HCT116 (cell line): ENCODE data around the gene FAM53A. TPM values are rescaled to one million over a fixed set of nuclear protein-coding genes. Genes with fewer than 3 reads are reported as not detected.

Experiments used
- ATAC-seq: fragments of 200-7000 bp; cut with Tn5 transposase; 2 replicates; pipeline ENCODE4 v1.9.1; 2020; ENCODE audit warnings: mild to moderate bottlenecking, moderate library complexity
- BruUV-seq: library from RNA; stranded (reverse); fragments of 400-500 nt; replicated peaks from 2 replicates; lab custom pipeline; 2021; lab: Mats Ljungman, UMichigan
- CTCF ChIA-PET: fragments of 300-600 bp; sonication (Branson Sonifier 250); formaldehyde crosslinking; loops from one replicate; lab custom pipeline; 2021; ENCODE audit warnings: antibody characterized with exemption; lab: Charles Lee
- POLR2A ChIA-PET: fragments of 300-600, 350-600 bp; sonication (Branson Sonifier 250); formaldehyde crosslinking; loops from one replicate; lab custom pipeline; 2021; ENCODE audit warnings: antibody characterized with exemption; lab: Charles Lee
- RAD21 ChIA-PET, 2 experiments: fragments of 300-600 bp; sonication (Branson Sonifier 250); formaldehyde crosslinking; loops; one replicate each; lab custom pipeline; 2023; ENCODE audit warnings: low total read pairs in 2 of 2; ENCODE audit not compliant: uncharacterized antibody in 2 of 2, unreplicated experiment in 2 of 2, low non-redundant PET in 1 of 2; lab: Charles Lee
- DNase-seq: peaks from one replicate; pipeline ENCODE4 v3.0.0-alpha.2; 2010; ENCODE audit warnings: low read depth, low spot score
- H2AFZ ChIP-seq: fragments of 200-600 bp; shearing (Covaris generic), sonication (generic); 2 replicates; pipeline ENCODE4 v1.6.1; 2017; ENCODE audit warnings: low read depth, mixed run types, mixed read lengths, antibody characterized with exemption, low read length; ENCODE audit not compliant: poor library complexity, severe bottlenecking
- H3K27ac ChIP-seq: 2 replicates; pipeline ENCODE4 v1.5.1; 2012; ENCODE audit warnings: low read depth, low read length
- H3K27me3 ChIP-seq: fragments of 200-600 bp; sonication (generic); 2 replicates; pipeline ENCODE4 v1.6.1; 2016; ENCODE audit warnings: mixed run types, low read length, mixed read lengths; ENCODE audit not compliant: insufficient read depth
- H3K36me3 ChIP-seq, 2 experiments: fragments of 200-500 bp in 1 of 2; fragments of 200-600 bp in 1 of 2; sonication (Bioruptor generic) in 1 of 2; sonication (generic) in 1 of 2; 2 replicates each; pipeline versions ENCODE4 v1.5.1 to v1.6.1; 2014 to 2016; ENCODE audit warnings: low read length in 2 of 2, inconsistent platforms in 1 of 2, mixed read lengths in 1 of 2, mixed run types in 1 of 2; ENCODE audit not compliant: insufficient read depth in 2 of 2, control insufficient read depth in 1 of 2
- H3K4me1 ChIP-seq, 2 experiments: fragments of 200-600 bp in 1 of 2; sonication (generic) in 1 of 2; 2 replicates each; pipeline versions ENCODE4 v1.5.1 to v1.6.1; 2012 to 2017; ENCODE audit warnings: low read length in 2 of 2, inconsistent platforms in 1 of 2, mild to moderate bottlenecking in 1 of 2, mixed read lengths in 1 of 2, mixed run types in 1 of 2, moderate library complexity in 1 of 2; ENCODE audit not compliant: insufficient read depth in 2 of 2, control insufficient read depth in 1 of 2
- H3K4me2 ChIP-seq: fragments of 200-600 bp; sonication (generic); 2 replicates; pipeline ENCODE4 v1.6.1; 2017; ENCODE audit warnings: mixed run types, low read length, mixed read lengths
- H3K4me3 ChIP-seq, 2 experiments: fragments of 200-600 bp in 1 of 2; sonication (generic) in 1 of 2; replicated peaks in 1 of 2; 2 replicates each; pipeline ENCODE4 v1.5.1; 2011 to 2016; ENCODE audit warnings: low read length in 2 of 2, control low read depth in 1 of 2, low read depth in 1 of 2, mild to moderate bottlenecking in 1 of 2, mixed read lengths in 1 of 2, mixed run types in 1 of 2
- H3K79me2 ChIP-seq: fragments of 200-600 bp; sonication (generic); 2 replicates; pipeline ENCODE4 v1.6.1; 2017; ENCODE audit warnings: mild to moderate bottlenecking, mixed run types, low read length, moderate library complexity, mixed read lengths; ENCODE audit not compliant: insufficient read depth
- H3K9ac ChIP-seq: fragments of 200-600 bp; sonication (generic); 2 replicates; pipeline ENCODE4 v1.6.1; 2016; ENCODE audit warnings: low read length, mixed read lengths
- H3K9me2 ChIP-seq: fragments of 200-600 bp; sonication (generic), shearing (Covaris generic); 2 replicates; pipeline ENCODE4 v1.6.1; 2017; ENCODE audit warnings: mixed run types, mild to moderate bottlenecking, moderate library complexity; ENCODE audit not compliant: insufficient read depth
- H3K9me3 ChIP-seq, 2 experiments: fragments of 200-500 bp in 1 of 2; fragments of 200-600 bp in 1 of 2; sonication (Bioruptor generic) in 1 of 2; sonication (generic) in 1 of 2; 2 replicates each; pipeline ENCODE4 v1.6.1; 2014 to 2017; ENCODE audit warnings: low read length in 2 of 2, mixed read lengths in 2 of 2, inconsistent platforms in 1 of 2, low read depth in 1 of 2, mild to moderate bottlenecking in 1 of 2, mixed run types in 1 of 2, moderate library complexity in 1 of 2; ENCODE audit not compliant: control insufficient read depth in 1 of 2, insufficient read depth in 1 of 2
- H4K20me1 ChIP-seq: fragments of 200-600 bp; sonication (generic), shearing (Covaris generic); 2 replicates; pipeline ENCODE4 v1.6.1; 2017; ENCODE audit warnings: mixed run types, mild to moderate bottlenecking, moderate library complexity; ENCODE audit not compliant: insufficient read depth
- ATF3 ChIP-seq: IDR thresholded peaks from 2 replicates; pipeline ENCODE4 v1.6.1; 2012
- CEBPB ChIP-seq: IDR thresholded peaks from 2 replicates; pipeline ENCODE4 v1.6.1; 2012; ENCODE audit warnings: low read depth
- CTCF ChIP-seq, 3 experiments: fragments of 200-600 bp in 1 of 3; sonication (generic) in 1 of 3; IDR thresholded peaks in 2 of 3; conservative IDR thresholded peaks in 1 of 3; 2 replicates each; pipeline ENCODE4 v1.5.1; 2012 to 2017; ENCODE audit warnings: low read depth in 2 of 3, low read length in 2 of 3, antibody characterized with exemption in 1 of 3, borderline replicate concordance in 1 of 3, control low read depth in 1 of 3, mild to moderate bottlenecking in 1 of 3, mixed read lengths in 1 of 3, mixed run types in 1 of 3, moderate library complexity in 1 of 3; ENCODE audit not compliant: insufficient read depth in 1 of 3
- EGR1 ChIP-seq: IDR thresholded peaks from 2 replicates; pipeline ENCODE4 v1.6.1; 2012; ENCODE audit warnings: low read depth
- ELF1 ChIP-seq: IDR thresholded peaks from 2 replicates; pipeline ENCODE4 v1.6.1; 2012; ENCODE audit warnings: low read depth, borderline replicate concordance
- EZH2phosphoT487 ChIP-seq: fragments of 200-600 bp; IDR thresholded peaks from 2 replicates; pipeline ENCODE4 v1.6.1; 2018; ENCODE audit warnings: antibody characterized with exemption, borderline replicate concordance
- FOSL1 ChIP-seq: IDR thresholded peaks from 2 replicates; pipeline ENCODE4 v1.6.1; 2012; ENCODE audit warnings: low read depth
- JUND ChIP-seq: IDR thresholded peaks from 2 replicates; pipeline ENCODE4 v1.6.1; 2012
- POLR2A ChIP-seq: IDR thresholded peaks from 2 replicates; pipeline ENCODE4 v1.7.0; 2011; ENCODE audit warnings: borderline replicate concordance; ENCODE audit not compliant: insufficient read depth, insufficient read length; ENCODE audit errors: extremely low read depth
- SIN3A ChIP-seq: IDR thresholded peaks from 2 replicates; pipeline ENCODE4 v1.6.1; 2012; ENCODE audit warnings: low read depth
- SP1 ChIP-seq: IDR thresholded peaks from 2 replicates; pipeline ENCODE4 v1.6.1; 2012; ENCODE audit warnings: low read depth
- ZNF274 ChIP-seq: fragments of 200-500 bp; sonication (Bioruptor generic); IDR thresholded peaks from 2 replicates; pipeline ENCODE4 v1.6.1; 2014; ENCODE audit warnings: mild to moderate bottlenecking, low read depth, low read length, inconsistent platforms
- intact Hi-C: fragments of 100-400 bp; cut with micrococcal nuclease; formaldehyde crosslinking; loops from 2 replicates; pipeline ENCODE4 v1.10.0; 2022
- total RNA-seq: library from RNA; stranded (reverse); gene quantifications from one replicate; pipeline ENCODE4 v1.2.1, GENCODE V29; 2021; ENCODE audit not compliant: unreplicated experiment
- TF ChIP-seq, protein P1 (sequence below): IDR thresholded peaks from 2 replicates; pipeline ENCODE4 v1.6.1; 2012; ENCODE audit warnings: low read depth

FAM53A gene
- total RNA-seq, 1 experiment from 2014 or later = 1.1 TPM

GRCh38 chr4:1660948-1661677 lies 23.0 kb downstream of the FAM53A start (continued):
- TF ChIP-seq, protein P1, sequence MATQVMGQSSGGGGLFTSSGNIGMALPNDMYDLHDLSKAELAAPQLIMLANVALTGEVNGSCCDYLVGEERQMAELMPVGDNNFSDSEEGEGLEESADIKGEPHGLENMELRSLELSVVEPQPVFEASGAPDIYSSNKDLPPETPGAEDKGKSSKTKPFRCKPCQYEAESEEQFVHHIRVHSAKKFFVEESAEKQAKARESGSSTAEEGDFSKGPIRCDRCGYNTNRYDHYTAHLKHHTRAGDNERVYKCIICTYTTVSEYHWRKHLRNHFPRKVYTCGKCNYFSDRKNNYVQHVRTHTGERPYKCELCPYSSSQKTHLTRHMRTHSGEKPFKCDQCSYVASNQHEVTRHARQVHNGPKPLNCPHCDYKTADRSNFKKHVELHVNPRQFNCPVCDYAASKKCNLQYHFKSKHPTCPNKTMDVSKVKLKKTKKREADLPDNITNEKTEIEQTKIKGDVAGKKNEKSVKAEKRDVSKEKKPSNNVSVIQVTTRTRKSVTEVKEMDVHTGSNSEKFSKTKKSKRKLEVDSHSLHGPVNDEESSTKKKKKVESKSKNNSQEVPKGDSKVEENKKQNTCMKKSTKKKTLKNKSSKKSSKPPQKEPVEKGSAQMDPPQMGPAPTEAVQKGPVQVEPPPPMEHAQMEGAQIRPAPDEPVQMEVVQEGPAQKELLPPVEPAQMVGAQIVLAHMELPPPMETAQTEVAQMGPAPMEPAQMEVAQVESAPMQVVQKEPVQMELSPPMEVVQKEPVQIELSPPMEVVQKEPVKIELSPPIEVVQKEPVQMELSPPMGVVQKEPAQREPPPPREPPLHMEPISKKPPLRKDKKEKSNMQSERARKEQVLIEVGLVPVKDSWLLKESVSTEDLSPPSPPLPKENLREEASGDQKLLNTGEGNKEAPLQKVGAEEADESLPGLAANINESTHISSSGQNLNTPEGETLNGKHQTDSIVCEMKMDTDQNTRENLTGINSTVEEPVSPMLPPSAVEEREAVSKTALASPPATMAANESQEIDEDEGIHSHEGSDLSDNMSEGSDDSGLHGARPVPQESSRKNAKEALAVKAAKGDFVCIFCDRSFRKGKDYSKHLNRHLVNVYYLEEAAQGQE = no peak
- TF ChIP-seq ATF3 (no peak), CEBPB (no peak)
- TF ChIP-seq, all 23 proteins: peak for 0

- ATAC-seq = no peak
- TF ChIP-seq ZNF274 (no peak), SP1 (no peak), CTCF (IDR thresholded peaks at IDR 0.05 in 2 of 3, conservative IDR thresholded peaks at IDR 0.05 in 1 of 3; ENCODE audit: borderline replicate concordance in 1 of 3, insufficient read depth in 1 of 3, low read depth in 2 of 3, low read length in 2 of 3) (no peak), EZH2phosphoT487 (no peak), JUND (no peak), ELF1 (no peak), SIN3A (no peak), POLR2A (no peak), EGR1 (no peak), FOSL1 (no peak)
- TF ChIP-seq, protein P1 = no peak
- TF ChIP-seq, all 23 proteins: peak for 0
- no peaks in the 10 kb centered on the region for H3K36me3 ChIP-seq
- RAD21 ChIA-PET = no interaction called here
- H3K4me2 ChIP-seq = no peak overlapping the region
- H3K4me1 ChIP-seq = peaks cover 12 to 19% of the 10 kb centered on the region in 2 experiments
- no peaks in the 10 kb centered on the region for H3K79me2 ChIP-seq
- H3K9me2 ChIP-seq = no peaks in the 10 kb centered on the region
- H3K27ac ChIP-seq = no peak overlapping the region
- H3K9me3 ChIP-seq = no peaks in the 10 kb centered on the region
- no peak overlapping the region for H2AFZ ChIP-seq
- no peaks in the 10 kb centered on the region for H3K27me3 ChIP-seq
- H4K20me1 ChIP-seq = no peaks in the 10 kb centered on the region
- no peak overlapping the region for H3K9ac ChIP-seq
- DNase-seq = no peak
- POLR2A ChIA-PET = no interaction called here
- no TSS peak for BruUV-seq
- intact Hi-C loops = no loop called here
- H3K4me3 ChIP-seq = no peak overlapping the region
- CTCF ChIA-PET = no interaction called here
Measured at GRCh38 chr4:1659104-1660043, 24.7 kb downstream of the FAM53A start.
